HepG2 (cell line): ENCODE data around the gene ZNF764.

Experiments
- ARNT ChIP-seq: fragments of 450-650 bp; IDR thresholded peaks from 2 replicates; pipeline ENCODE4 v1.6.1; 2017
- CREB1 ChIP-seq, 2 experiments: fragments of 450-650 bp in 1 of 2; IDR thresholded peaks; 2 replicates each; pipeline ENCODE4 v1.6.1; 2016 to 2017; ENCODE audit warnings: control low read depth in 1 of 2, mild to moderate bottlenecking in 1 of 2, missing compliant biosample characterization in 1 of 2, missing genetic modification characterization in 1 of 2
- CREM ChIP-seq, 2 experiments: sonication (generic) in 1 of 2; formaldehyde crosslinking in 1 of 2; IDR thresholded peaks; 2 replicates each; pipeline versions ENCODE4 v1.4.0 to v1.6.1; 2016 to 2020; ENCODE audit warnings: antibody characterized with exemption in 1 of 2, mild to moderate bottlenecking in 1 of 2, missing genetic modification reagents in 1 of 2
- CTCF ChIP-seq: sonication (generic); formaldehyde crosslinking; IDR thresholded peaks from 2 replicates; pipeline ENCODE4 v1.5.0; 2020; ENCODE audit warnings: mild to moderate bottlenecking, missing genetic modification reagents, moderate library complexity
- DNMT3B ChIP-seq: conservative IDR thresholded peaks from 2 replicates; pipeline ENCODE4 v1.6.1; 2016; ENCODE audit warnings: missing biosample characterization, control low read depth
- ELF1 ChIP-seq: sonication (generic); formaldehyde crosslinking; IDR thresholded peaks from 2 replicates; pipeline ENCODE4 v1.4.0; 2020; ENCODE audit warnings: missing genetic modification reagents
- MTF1 ChIP-seq: sonication (generic); formaldehyde crosslinking; IDR thresholded peaks from 2 replicates; pipeline ENCODE4 v1.5.0; 2020; ENCODE audit warnings: missing genetic modification reagents
- PHF20 ChIP-seq: sonication (generic); formaldehyde crosslinking; IDR thresholded peaks from 2 replicates; pipeline ENCODE4 v1.5.0; 2020; ENCODE audit warnings: mild to moderate bottlenecking, missing genetic modification reagents
- POLR2A ChIP-seq, 2 experiments: IDR thresholded peaks; 2 replicates each; pipeline ENCODE4 v1.6.1; 2011; ENCODE audit warnings: low read depth in 2 of 2, low read length in 2 of 2, mild to moderate bottlenecking in 1 of 2, moderate library complexity in 1 of 2; ENCODE audit not compliant: insufficient read depth in 1 of 2
- POLR2AphosphoS5 ChIP-seq: IDR thresholded peaks from 2 replicates; pipeline ENCODE4 v1.6.1; 2012; ENCODE audit warnings: low read depth, low read length
- STAT6 ChIP-seq: sonication (generic); formaldehyde crosslinking; IDR thresholded peaks from 2 replicates; pipeline ENCODE4 v1.4.0; 2020; ENCODE audit warnings: missing genetic modification reagents, mild to moderate bottlenecking, borderline replicate concordance
- ZBTB4 ChIP-seq: sonication (generic); formaldehyde crosslinking; IDR thresholded peaks from 2 replicates; pipeline ENCODE4 v1.4.0; 2020; ENCODE audit warnings: missing genetic modification reagents, mild to moderate bottlenecking, borderline replicate concordance
- ZNF644 ChIP-seq: IDR thresholded peaks from 2 replicates; pipeline ENCODE4 v1.6.1; 2016; ENCODE audit warnings: low read depth

GRCh38 chr16:30561089-30561816 lies 3.1 kb upstream of the ZNF764 start:
- no peak for TF ChIP-seq ARNT
- no peak for TF ChIP-seq POLR2A (IDR thresholded peaks at IDR 0.05; ENCODE audit: insufficient read depth in 1 of 2, low read depth in 2 of 2, low read length in 2 of 2)
- TF ChIP-seq CTCF (CRISPR knock-in tag), result no peak
- TF ChIP-seq DNMT3B (CRISPR knock-in tag), result no peak
- no peak for TF ChIP-seq CREM (IDR thresholded peaks at IDR 0.05)
- TF ChIP-seq CREM (CRISPR knock-in tag; IDR thresholded peaks at IDR 0.05), result no peak
- no peak for TF ChIP-seq POLR2AphosphoS5
- TF ChIP-seq PHF20 (CRISPR knock-in tag), result no peak
- TF ChIP-seq ELF1 (CRISPR knock-in tag), result no peak
- TF ChIP-seq CREB1 (IDR thresholded peaks at IDR 0.05), result no peak
- no peak for TF ChIP-seq CREB1 (CRISPR knock-in tag; IDR thresholded peaks at IDR 0.05)
- TF ChIP-seq MTF1, result no peak
- no peak for TF ChIP-seq ZBTB4 (CRISPR knock-in tag)
- TF ChIP-seq STAT6 (CRISPR knock-in tag), result no peak
- no peak for TF ChIP-seq ZNF644
